ENCODE measurements around the gene CHIT1.
"Not testable (repeated sequence)": the region's sequence is repeated elsewhere in the genome, so short reads cannot be mapped to it uniquely, and the experiment has no call there.

Gene CHIT1

GRCh38 chr1:203265541-203265940 lies 36.1 kb upstream of the CHIT1 start:
- TF ChIP-seq CTCF (conservative IDR thresholded peaks at IDR 0.05; ENCODE audit: control insufficient read depth, insufficient read depth, low read depth, low read length) = no peak
- DNase-seq (ENCODE audit: low read depth) = no peak

GRCh38 chr1:203264052-203264501 lies 34.6 kb upstream of the CHIT1 start:
- DNase-seq (ENCODE audit: low read depth) = peak; percentile 21
- H3K4me3 ChIP-seq (ENCODE audit: control insufficient read depth, low read depth, low read length) = no peak overlapping the region
- no peak for TF ChIP-seq CTCF (conservative IDR thresholded peaks at IDR 0.05; ENCODE audit: control insufficient read depth, insufficient read depth, low read depth, low read length)

More at GRCh38 chr1:203265541-203265940, 36.1 kb upstream of the CHIT1 start:
- H3K4me3 ChIP-seq (ENCODE audit: control insufficient read depth, low read depth, low read length) = no peak overlapping the region

GRCh38 chr1:203263496-203263895 lies 34.0 kb upstream of the CHIT1 start:
- DNase-seq (ENCODE audit: low read depth) = no peak
- no peak for TF ChIP-seq CTCF (conservative IDR thresholded peaks at IDR 0.05; ENCODE audit: control insufficient read depth, insufficient read depth, low read depth, low read length)
- no peak overlapping the region for H3K4me3 ChIP-seq (ENCODE audit: control insufficient read depth, low read depth, low read length)

- H3K4me3 ChIP-seq (ENCODE audit: control insufficient read depth, low read depth, low read length) = not testable (repeated sequence)
- DNase-seq (ENCODE audit: low read depth) = peak; percentile 15
Measured at GRCh38 chr1:203256636-203257035, 27.2 kb upstream of the CHIT1 start.

GRCh38 chr1:203254782-203255181 lies 25.3 kb upstream of the CHIT1 start:
- H3K4me3 ChIP-seq (ENCODE audit: control insufficient read depth, low read depth, low read length); DNase-seq (ENCODE audit: low read depth): not testable (repeated sequence)

GRCh38 chr1:203252678-203253077 lies 23.2 kb upstream of the CHIT1 start:
- no peak for DNase-seq (ENCODE audit: low read depth)
- no peak overlapping the region for H3K4me3 ChIP-seq (ENCODE audit: control insufficient read depth, low read depth, low read length)
- TF ChIP-seq CTCF (conservative IDR thresholded peaks at IDR 0.05; ENCODE audit: control insufficient read depth, insufficient read depth, low read depth, low read length) = no peak

- no peak overlapping the region for H3K4me3 ChIP-seq (ENCODE audit: control insufficient read depth, low read depth, low read length)
- DNase-seq (ENCODE audit: low read depth) = no peak
- no peak for TF ChIP-seq CTCF (conservative IDR thresholded peaks at IDR 0.05; ENCODE audit: control insufficient read depth, insufficient read depth, low read depth, low read length)
Measured at GRCh38 chr1:203251466-203251865, 22.0 kb upstream of the CHIT1 start.

- no peak for TF ChIP-seq CTCF (conservative IDR thresholded peaks at IDR 0.05; ENCODE audit: control insufficient read depth, insufficient read depth, low read depth, low read length)
- H3K4me3 ChIP-seq (ENCODE audit: control insufficient read depth, low read depth, low read length) = no peak overlapping the region
- no peak for DNase-seq (ENCODE audit: low read depth)
Measured at GRCh38 chr1:203250911-203251310, 21.4 kb upstream of the CHIT1 start.

Data from fibroblast of mammary gland (primary cell).